Erythroblast (primary cell): ENCODE measurements around the gene FNDC8.

Experiments used
- GATA1 ChIP-seq: IDR thresholded peaks from 2 replicates; pipeline ENCODE4 v1.6.1; 2011; ENCODE audit warnings: low read depth, mild to moderate bottlenecking, control low read depth, low read length, moderate library complexity
- POLR2A ChIP-seq: IDR thresholded peaks from 2 replicates; pipeline ENCODE4 v1.6.1; 2011; ENCODE audit warnings: mild to moderate bottlenecking, low read length

GRCh38 chr17:35076874-35077273 lies 44.5 kb upstream of the FNDC8 start:
- TF ChIP-seq POLR2A: no peak
- no peak for TF ChIP-seq GATA1
